HG02642 (cell line): ENCODE data around the gene EFCAB14.
A peak's percentile ranks its signal among the peaks of the same experiment; 100 is the strongest.
"Not testable (repeated sequence)": the region's sequence is repeated elsewhere in the genome, so short reads cannot be mapped to it uniquely, and the experiment has no call there.

Experiments
- ATAC-seq: cut with Tn5 transposase; IDR thresholded peaks from one replicate; pipeline ENCODE4 v1.9.1; 2021; ENCODE audit warnings: mild to moderate bottlenecking; ENCODE audit not compliant: unreplicated experiment, poor library complexity

EFCAB14 gene

DNA sequence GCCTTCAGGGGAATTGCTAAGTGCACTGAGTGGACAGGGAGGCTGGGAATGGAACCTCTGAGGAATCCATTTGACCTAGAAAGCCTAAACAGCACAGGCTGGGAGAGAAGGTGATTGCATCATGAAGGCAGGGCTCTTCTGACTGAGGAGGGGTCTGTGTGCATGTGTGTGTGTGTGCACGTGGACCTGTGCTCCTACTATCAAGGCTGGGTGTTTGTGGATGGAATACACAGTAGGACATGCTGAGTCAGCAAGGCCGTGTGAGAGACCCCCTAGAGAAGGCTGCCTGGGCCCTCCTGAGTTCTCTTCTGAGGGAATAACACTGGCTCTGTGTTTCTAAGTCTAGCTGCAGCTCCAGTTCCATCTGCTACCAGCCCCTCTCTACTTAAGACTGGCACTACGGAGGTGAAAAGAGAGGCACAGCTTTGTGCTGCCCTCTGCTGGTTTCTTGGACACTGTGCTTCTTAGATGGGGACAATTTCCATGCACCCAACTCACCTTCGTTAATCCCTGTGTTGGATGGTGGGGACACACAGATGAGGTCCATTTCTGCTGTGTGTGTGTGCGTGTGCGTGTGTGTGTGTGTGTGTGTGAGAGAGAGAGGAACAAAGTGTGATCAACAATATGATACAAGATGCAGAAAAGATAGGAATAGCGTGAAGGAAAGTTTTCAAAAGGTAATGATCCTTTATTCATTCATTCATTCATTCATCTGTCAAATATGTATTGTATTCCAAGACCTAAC is 6.2 kb upstream of the EFCAB14 start:
- ATAC-seq, result peak; percentile 84

DNA sequence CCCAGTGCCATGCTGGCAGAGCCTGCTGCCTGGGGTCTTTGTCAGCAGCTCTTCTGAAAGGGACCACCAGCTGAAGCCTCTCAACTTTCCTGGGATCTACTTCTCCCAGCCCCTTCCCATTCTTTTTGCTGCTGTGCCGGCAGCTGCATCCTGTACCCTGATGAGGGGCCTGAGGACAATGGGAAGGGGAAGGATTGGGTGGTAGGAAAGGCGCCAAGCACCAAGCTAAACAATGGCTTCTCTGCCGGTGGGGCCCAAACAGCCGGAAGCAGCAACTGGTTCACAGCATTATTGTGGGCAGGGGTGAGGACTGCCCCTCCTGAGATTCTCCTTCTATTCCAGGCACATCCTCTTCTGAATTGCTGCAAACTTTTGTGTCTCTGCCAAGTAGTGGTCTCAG is 5.0 kb upstream of the EFCAB14 start:
- no peak for ATAC-seq

- no peak for ATAC-seq
These were observed 2.8 kb upstream of the EFCAB14 start for GRCh38 chr1:46721686-46722205.

GRCh38 chr1:46721204-46721603 is 2.3 kb upstream of the EFCAB14 start:
- no peak for ATAC-seq

DNA sequence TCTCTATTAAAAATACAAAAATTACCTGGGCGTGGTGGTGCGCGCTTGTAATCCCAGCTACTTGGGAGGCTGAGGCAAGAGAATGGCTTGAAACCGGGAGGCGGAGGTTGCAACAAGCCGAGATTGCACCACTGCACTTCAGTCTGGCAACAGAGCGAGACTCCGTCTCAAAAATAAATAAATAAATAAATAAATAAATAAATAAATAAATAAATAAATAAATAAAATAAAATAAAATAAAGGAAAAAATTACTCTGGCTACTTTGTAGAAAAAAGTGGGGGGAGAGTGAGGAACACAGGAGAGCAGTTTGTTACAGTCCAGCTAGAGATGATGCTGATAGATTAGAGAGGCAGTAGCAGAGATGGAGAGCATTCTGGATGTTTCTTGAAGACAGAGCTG is 1.4 kb upstream of the EFCAB14 start:
- not testable (repeated sequence) for ATAC-seq

DNA sequence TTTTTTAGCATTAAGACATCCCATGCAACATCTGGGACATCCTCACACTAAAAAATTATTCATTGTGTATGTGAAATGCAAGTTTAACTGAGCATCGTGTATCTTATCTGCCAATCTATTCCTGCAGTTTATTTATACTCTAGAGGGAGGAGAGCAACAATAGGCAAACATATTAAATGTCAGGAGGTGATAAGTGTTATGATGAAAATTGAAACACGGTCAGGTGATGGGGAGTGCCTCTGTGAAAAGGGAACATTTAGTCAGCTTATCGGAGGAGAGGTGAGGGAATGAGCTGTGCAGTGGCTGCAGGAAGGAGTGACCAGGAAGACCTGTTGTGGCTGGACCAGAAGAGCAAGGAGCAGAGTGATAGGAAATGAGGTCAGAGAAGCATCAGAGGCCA is 775 bp upstream of the EFCAB14 start:
- no peak for ATAC-seq

DNA sequence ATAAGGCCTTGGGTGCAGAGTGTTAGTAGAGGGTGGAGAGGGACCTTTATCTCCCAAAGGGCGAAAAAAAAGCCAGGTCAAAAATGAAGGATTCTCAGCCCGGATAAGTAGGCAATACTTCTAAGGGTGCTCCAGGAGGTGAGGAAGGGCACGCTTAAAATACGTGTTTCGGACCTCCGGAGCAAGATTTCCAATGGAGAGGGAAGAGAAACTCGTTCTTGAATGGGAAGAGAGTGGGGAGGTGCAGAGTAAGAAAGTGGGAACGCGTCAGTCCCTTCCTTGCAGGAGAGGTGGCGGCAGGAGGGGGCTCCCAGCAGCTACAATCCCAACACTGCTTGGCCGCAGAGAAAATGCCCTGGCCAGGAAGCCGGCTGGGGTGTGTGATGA is 581 bp downstream of the EFCAB14 start:
- no peak for ATAC-seq

DNA sequence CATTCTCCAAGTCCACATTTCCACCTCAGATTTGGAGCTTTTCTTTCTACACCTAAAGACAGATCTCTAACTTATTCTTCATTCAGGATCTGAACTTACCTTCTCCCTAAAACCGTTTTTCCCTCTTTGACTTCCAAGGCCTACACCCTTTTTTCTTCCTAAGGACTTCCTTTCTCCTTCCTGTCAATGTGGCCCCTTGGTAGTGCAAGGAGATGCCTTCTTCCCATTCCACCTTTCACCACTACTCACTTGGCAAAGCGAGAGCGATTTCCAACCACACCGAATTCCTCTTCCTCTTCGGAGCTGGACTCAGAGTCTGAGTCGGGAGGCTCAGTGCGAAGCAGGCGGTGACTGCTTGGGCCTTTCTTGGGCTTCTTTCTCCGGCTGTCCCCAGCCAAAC is 1.3 kb downstream of the EFCAB14 start:
- ATAC-seq, result no peak

DNA sequence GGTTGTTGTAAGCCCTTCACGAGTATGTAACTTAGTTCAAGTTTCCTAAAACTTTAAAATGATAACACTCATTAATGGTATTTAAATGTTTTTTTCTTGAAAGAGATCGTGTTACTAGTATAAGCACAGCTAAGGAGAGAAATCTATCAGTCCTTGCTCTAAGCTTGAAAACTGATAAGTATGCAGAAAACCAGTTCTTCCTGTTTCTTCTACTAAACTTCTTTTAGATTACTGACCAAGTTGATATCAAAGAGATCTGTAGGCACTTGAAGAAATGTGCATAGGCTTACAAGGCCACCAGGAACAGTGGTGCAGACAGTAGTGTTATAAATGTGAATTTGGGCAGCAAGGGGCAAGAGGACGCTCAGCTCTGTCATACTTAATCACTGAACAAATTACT is 3.9 kb downstream of the EFCAB14 start:
- ATAC-seq, result no peak

DNA sequence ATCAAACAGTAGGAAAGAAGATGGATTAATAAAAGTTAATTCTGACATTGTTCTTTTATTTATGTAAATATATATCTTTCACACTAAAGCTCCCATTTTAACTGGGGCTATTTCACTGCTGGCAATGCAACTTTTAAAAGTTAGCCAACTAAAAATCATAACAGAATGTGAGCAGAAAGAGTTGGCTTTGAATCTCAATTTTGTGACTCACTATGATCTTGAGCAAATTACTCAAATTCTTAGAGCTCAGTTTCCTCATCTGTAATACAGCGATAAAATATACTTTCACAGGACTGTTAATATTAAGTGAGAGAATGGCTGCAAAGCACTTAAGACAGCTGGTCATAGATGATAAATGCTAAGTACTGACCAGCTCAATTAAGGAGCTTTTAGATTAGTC is 10.8 kb downstream of the EFCAB14 start:
- ATAC-seq, result no peak

GRCh38 chr1:46705408-46705807 is 13.5 kb downstream of the EFCAB14 start:
- no peak for ATAC-seq

DNA sequence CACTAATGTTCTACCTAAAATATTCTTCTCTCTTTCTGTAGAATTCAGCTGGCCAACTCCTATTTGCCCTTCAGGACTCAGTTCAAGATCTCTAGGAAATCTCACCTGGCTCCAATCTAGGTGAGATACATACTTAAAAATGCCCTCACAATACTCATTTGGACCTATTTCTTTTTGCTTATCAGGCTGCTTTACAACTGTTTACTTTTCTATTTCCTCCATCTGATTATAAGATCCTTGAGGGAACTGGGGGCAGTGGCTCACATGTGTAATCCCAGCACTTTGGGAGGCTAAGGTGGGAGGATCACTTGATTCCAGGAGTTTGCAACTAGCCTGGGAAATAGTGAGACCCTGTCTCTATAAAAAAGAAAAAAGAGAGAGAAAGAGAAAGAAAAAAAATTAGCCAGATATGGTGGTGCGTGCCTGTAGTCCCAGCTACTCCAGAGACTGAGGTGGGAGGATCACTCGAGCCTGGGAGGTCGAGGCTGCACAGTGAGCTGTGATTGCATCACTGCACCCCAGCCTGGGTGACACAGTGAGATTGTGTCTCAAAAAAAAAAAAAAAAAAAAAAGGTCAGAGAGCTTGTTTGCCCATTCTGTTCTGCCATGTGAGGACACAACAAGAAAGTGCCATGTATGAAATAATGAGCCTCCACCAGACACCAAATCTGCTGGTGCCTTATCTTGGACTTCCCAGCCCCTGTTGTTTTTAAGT is 14.8 kb downstream of the EFCAB14 start:
- ATAC-seq, result no peak

GRCh38 chr1:46699666-46700065 is 19.2 kb downstream of the EFCAB14 start:
- no peak for ATAC-seq

DNA sequence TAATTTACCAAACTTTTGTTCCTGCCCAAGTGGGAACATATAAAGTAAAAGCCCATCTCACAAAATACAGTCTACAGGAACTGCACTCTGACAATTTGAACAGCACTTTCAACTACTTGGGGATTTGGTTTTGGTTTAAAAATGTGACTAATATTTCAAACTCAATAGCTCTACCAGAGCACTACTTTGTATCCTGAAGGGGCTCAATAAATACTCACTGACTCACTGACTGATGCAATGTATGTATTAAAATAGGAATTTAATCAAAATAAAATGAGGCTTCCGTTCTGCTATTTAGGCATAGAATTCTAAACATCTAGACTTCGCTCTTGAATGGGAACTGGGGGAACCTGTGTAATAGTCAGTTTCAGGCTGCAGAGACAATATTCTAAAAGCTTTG is 21.9 kb downstream of the EFCAB14 start:
- ATAC-seq, result no peak

GRCh38 chr1:46694676-46695075 is 24.2 kb downstream of the EFCAB14 start:
- ATAC-seq, result not testable (repeated sequence)

DNA sequence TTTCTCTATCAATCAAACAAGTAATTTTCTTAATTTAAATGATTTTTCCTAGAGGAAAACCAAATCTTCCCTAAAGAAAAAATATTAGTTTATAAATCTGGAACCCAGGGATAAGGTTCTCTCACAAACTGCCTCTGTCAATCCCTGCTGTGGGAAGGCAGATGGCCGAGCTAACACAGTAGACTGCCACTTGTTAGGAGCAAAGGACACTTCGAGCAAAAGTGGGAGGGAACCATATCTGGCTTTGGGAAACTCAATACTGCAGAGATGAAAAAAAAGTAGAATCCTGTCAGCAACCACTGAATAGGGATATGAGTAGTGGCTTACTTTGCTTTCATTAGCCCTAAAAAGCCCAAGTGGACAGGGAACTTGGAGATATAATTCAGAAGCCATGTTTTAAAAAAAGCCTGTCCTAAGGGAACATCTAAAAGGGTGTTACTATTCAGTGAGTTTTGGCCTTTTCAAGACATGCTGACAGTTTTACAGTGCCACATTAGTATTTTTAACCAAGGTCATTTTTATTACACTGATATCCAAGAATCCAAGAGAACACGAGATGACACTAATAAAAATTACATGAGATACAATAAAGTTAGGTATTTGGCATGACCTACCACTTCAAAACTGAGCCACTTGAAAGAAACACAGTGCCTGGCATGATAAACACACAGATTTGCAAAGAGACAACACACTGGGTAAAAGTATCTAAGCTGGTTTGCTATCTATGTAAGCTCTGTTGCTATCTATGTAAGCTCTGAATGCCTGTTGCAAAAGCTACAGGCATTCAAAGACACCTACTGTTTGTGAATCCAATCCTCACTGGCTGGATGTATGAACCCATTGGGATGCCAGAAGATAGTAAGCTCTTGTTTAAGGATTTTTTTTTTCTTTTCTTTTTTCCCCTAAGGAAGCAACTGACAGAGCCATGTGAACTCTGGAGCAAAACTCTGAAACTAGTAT is 25.8 kb downstream of the EFCAB14 start:
- no peak for ATAC-seq

- no peak for ATAC-seq
These were observed 26.7 kb downstream of the EFCAB14 start for GRCh38 chr1:46691997-46692790.

DNA sequence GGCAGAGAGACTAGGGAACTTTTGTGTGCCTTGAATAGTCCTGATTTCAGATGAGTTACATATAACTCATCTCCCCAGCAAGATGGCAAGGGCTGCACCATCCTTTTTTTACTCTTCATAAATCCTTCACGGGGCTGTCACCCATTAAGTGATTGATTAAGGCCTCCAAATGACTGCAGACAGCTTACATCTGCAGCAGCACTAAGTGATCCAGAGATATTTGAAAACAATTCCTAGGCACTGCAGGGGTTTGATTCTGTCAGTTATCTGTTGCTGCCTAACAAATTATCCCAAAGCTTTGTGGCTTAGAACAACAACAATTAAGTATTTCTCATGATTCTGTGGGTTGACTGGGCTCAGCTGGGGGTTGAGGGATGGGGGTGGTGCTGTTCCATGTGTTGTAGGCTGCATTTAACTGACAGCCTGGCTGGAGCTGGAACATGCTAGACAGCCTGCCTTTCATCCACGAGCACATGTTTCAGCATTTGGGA is 27.9 kb downstream of the EFCAB14 start:
- ATAC-seq, result no peak

DNA sequence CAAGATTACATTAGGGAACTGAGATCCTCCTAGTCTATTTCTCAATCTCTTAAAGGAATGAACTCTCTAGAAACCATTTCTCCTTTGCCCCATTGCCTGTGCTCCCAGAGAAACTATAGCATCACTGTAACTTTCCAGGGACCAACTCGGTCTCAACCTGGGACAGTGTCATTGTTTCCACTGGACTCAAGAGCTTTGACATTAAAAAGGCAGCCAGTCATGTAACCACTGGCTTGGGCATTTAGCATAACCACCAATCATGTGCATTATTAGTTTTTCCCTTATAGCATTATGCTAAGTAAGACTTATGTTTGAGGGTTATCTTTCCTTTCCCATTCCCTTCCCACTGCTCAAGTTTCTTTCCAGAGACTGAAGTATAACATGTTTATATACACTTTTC is 29.0 kb downstream of the EFCAB14 start:
- ATAC-seq, result no peak

GRCh38 chr1:46689356-46689755 is 29.6 kb downstream of the EFCAB14 start:
- ATAC-seq, result no peak
